ENCODE data around the gene FOSL1. TPM values are rescaled to one million over a fixed set of nuclear protein-coding genes. Genes with fewer than 3 reads are reported as not detected.
A peak's percentile ranks its signal among the peaks of the same experiment; 100 is the strongest.

The FOSL1 gene
- total RNA-seq, 1 experiment from 2014 or later = 58.8 TPM

DNA sequence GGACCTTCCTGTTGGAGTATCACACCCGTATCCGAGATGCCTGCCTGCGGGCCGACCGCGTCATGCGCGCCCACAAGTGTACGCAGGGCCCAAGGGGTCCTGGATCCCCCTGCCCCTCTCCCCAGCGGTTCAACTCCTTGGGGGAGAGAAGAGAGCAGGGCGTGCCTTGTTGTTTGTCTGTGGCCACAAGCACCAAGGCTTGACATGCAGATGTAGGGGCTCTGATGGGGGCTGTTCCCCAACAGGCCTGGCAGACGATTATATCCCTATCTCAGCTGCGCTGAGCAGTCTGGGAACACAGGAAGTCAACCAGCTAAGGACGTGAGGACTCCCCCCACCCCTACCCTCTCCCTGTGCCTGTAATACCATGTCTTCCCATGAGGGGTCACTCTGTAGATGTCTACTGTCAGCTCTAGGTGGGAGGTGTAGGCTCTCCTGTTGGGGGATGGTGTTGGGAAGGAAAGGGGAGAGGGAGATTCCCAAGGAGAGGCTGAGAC lies 49.1 kb downstream of the FOSL1 start:
- peaks cover 33% of the 10 kb centered on the region for H4K20me1 ChIP-seq (ENCODE audit: insufficient read depth)
- H3K4me1 ChIP-seq (replicated peaks; ENCODE audit: insufficient read depth) = peaks cover 5% of the 10 kb centered on the region
- no peaks in the 10 kb centered on the region for H3K9me2 ChIP-seq (ENCODE audit: insufficient read depth)
- no peaks in the 10 kb centered on the region for H3K9me3 ChIP-seq (ENCODE audit: insufficient read depth, low read depth)
- H3K36me3 ChIP-seq (ENCODE audit: low read depth) = peaks cover 24% of the 10 kb centered on the region
- no peaks in the 10 kb centered on the region for H3K27me3 ChIP-seq (ENCODE audit: insufficient read depth, low read depth)
- no peak overlapping the region for H3K4me2 ChIP-seq
- DNase-seq = no peak
- no TSS peak for BruUV-seq (replicated peaks)
- ChIA-PET POLR2A (ENCODE audit: unreplicated experiment) (interaction anchor here (0.6 to 0.7 kb wide), 2 partner anchors 287 to 1047 kb away, joined by 5 to 7 read pairs; no protein-coding TSS in a partner anchor), CTCF (no interaction called here)
- H3F3A ChIP-seq (ENCODE audit: insufficient read depth, low read depth) = peaks cover 60% of the 10 kb centered on the region
- no peak overlapping the region for H3K4me3 ChIP-seq
- H2AFZ ChIP-seq = no peak overlapping the region
- intact Hi-C loops (cut with micrococcal nuclease; ENCODE audit: unreplicated experiment) = no loop called here
- peaks cover 27% of the 10 kb centered on the region for H3K79me2 ChIP-seq (ENCODE audit: low read depth)
- TF ChIP-seq EZH2 (IDR thresholded peaks at IDR 0.05; ENCODE audit: low read depth) = no peak
- TF ChIP-seq, protein P1, sequence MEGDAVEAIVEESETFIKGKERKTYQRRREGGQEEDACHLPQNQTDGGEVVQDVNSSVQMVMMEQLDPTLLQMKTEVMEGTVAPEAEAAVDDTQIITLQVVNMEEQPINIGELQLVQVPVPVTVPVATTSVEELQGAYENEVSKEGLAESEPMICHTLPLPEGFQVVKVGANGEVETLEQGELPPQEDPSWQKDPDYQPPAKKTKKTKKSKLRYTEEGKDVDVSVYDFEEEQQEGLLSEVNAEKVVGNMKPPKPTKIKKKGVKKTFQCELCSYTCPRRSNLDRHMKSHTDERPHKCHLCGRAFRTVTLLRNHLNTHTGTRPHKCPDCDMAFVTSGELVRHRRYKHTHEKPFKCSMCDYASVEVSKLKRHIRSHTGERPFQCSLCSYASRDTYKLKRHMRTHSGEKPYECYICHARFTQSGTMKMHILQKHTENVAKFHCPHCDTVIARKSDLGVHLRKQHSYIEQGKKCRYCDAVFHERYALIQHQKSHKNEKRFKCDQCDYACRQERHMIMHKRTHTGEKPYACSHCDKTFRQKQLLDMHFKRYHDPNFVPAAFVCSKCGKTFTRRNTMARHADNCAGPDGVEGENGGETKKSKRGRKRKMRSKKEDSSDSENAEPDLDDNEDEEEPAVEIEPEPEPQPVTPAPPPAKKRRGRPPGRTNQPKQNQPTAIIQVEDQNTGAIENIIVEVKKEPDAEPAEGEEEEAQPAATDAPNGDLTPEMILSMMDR (conservative IDR thresholded peaks at IDR 0.05) = peak; percentile 79
- no peak overlapping the region for H3K27ac ChIP-seq

DNA sequence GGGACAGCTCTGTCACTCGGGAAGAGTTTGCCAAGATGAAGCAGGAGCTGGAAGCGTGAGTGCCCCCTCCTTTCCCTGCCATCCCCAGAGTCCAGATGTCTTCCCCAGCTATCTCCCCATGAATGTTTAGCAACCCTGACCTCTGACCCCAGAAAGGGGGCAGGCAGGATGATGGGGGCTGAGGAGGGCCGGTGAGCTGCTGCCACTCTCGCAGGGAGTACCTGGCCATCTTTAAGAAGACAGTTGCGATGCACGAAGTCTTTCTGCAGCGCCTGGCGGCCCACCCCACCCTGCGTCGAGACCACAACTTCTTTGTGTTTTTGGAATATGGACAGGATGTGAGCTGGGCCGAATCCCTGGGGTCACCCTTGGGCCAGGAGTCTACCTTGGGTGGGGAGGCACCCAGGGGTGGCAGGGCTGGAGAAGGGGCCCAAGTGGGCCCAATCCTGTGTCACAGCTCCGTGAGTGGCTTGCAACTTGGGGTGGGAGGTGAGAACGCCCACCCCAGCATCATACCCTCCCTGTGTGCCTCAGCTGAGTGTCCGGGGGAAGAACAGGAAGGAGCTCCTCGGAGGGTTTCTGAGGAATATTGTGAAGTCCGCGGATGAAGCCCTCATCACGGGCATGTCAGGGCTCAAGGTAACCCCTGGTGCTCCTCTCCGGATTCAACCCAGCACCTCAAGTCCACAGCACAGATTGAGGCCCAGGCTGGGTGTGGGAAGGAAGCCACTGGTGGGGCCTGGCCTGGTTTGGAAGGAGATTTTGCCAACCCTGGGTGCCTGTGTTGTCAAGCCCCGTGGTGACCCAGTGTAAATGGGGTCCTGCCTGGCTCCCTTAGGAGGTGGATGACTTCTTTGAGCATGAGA lies 49.7 kb downstream of the FOSL1 start:
- Histone ChIP-seq H3K9me2 (ENCODE audit: insufficient read depth) (no peaks in the 10 kb centered on the region), H3K27me3 (ENCODE audit: insufficient read depth, low read depth) (no peaks in the 10 kb centered on the region), H3K4me1 (replicated peaks; ENCODE audit: insufficient read depth) (no peaks in the 10 kb centered on the region), H3K36me3 (ENCODE audit: low read depth) (peaks cover 17% of the 10 kb centered on the region), H2AFZ (no peak overlapping the region), H3K9me3 (ENCODE audit: insufficient read depth, low read depth) (no peaks in the 10 kb centered on the region), H3F3A (ENCODE audit: insufficient read depth, low read depth) (peaks cover 54% of the 10 kb centered on the region), H3K4me3 (no peak overlapping the region), H3K79me2 (ENCODE audit: low read depth) (peaks cover 21% of the 10 kb centered on the region), H4K20me1 (ENCODE audit: insufficient read depth) (peaks cover 26% of the 10 kb centered on the region), H3K4me2 (no peak overlapping the region), H3K27ac (no peak overlapping the region)
- intact Hi-C loops (cut with micrococcal nuclease; ENCODE audit: unreplicated experiment) = no loop called here
- peak in 1 of 2 experiments; percentile 35 for DNase-seq
- ChIA-PET POLR2A (ENCODE audit: unreplicated experiment) (interaction anchor here (0.6 kb wide), 1 partner anchor 325 kb away, joined by 14 read pairs; the partner anchor contains the start of gene SCYL1), CTCF (no interaction called here)
- no TSS peak for BruUV-seq (replicated peaks)
- TF ChIP-seq EZH2 (IDR thresholded peaks at IDR 0.05; ENCODE audit: low read depth) = no peak
- TF ChIP-seq, protein P1 (conservative IDR thresholded peaks at IDR 0.05) = no peak

DNA sequence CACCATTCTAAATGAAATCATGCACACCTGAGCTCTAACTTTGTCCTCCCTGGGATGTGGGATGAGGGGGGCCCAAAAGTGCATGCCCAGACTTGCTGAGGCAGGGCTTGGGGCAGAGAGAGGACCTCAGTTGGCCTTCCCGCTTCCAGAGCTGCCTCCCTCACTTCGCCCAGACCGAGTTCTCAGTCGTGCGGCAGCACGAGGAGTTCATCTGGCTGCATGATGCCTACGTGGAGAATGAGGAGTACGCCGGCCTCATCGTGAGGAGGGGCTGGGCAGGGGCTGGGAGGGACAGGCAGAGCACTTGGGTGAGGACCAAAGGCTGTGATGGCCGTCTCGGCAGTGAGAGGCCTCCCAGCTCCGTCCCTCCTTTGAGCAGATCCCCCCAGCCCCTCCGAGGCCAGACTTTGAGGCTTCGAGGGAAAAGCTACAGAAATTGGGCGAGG lies 50.4 kb downstream of the FOSL1 start:
- no TSS peak for BruUV-seq (replicated peaks)
- no peaks in the 10 kb centered on the region for H3K4me1 ChIP-seq (replicated peaks; ENCODE audit: insufficient read depth)
- TF ChIP-seq, protein P1 (conservative IDR thresholded peaks at IDR 0.05) = no peak
- no peak for TF ChIP-seq EZH2 (IDR thresholded peaks at IDR 0.05; ENCODE audit: low read depth)
- CTCF ChIA-PET = no interaction called here
- peaks cover 47% of the 10 kb centered on the region for H3F3A ChIP-seq (ENCODE audit: insufficient read depth, low read depth)
- peaks cover 14% of the 10 kb centered on the region for H3K79me2 ChIP-seq (ENCODE audit: low read depth)
- no peaks in the 10 kb centered on the region for H3K27me3 ChIP-seq (ENCODE audit: insufficient read depth, low read depth)
- no peak overlapping the region for H2AFZ ChIP-seq
- H3K9me2 ChIP-seq (ENCODE audit: insufficient read depth) = no peaks in the 10 kb centered on the region
- H4K20me1 ChIP-seq (ENCODE audit: insufficient read depth) = peaks cover 20% of the 10 kb centered on the region
- POLR2A ChIA-PET (ENCODE audit: unreplicated experiment) = no interaction called here
- peaks cover 13% of the 10 kb centered on the region for H3K36me3 ChIP-seq (ENCODE audit: low read depth)
- H3K9me3 ChIP-seq (ENCODE audit: insufficient read depth, low read depth) = no peaks in the 10 kb centered on the region
- intact Hi-C loops (cut with micrococcal nuclease; ENCODE audit: unreplicated experiment) = no loop called here
- no peak for DNase-seq
- H3K4me3 ChIP-seq = no peak overlapping the region
- H3K27ac ChIP-seq = no peak overlapping the region
- no peak overlapping the region for H3K4me2 ChIP-seq
